MM.1S (cell line): ENCODE results near the gene TDRD3.

Experiments used
- DNase-seq: peaks from one replicate; pipeline ENCODE4 v3.0.0-alpha.2; 2015
- H2AFZ ChIP-seq: fragments of 300-600 bp; sonication (generic); 2 replicates; pipeline ENCODE4 v1.6.0; 2016; ENCODE audit warnings: antibody characterized with exemption, low read length
- H3F3A ChIP-seq: fragments of 300-600 bp; sonication (generic); 2 replicates; pipeline ENCODE4 v1.6.1; 2016; ENCODE audit warnings: mild to moderate bottlenecking, antibody characterized with exemption, low read length, moderate library complexity, mixed read lengths; ENCODE audit not compliant: insufficient read depth
- H3K27ac ChIP-seq: fragments of 300-600 bp; sonication (generic); 2 replicates; pipeline ENCODE4 v1.5.1; 2016; ENCODE audit warnings: mild to moderate bottlenecking, low read length
- H3K27me3 ChIP-seq: fragments of 300-600 bp; sonication (generic); replicated peaks from 2 replicates; pipeline ENCODE4 v1.6.0; 2016; ENCODE audit warnings: low read length; ENCODE audit not compliant: insufficient read depth
- H3K36me3 ChIP-seq: fragments of 300-600 bp; sonication (generic); replicated peaks from 2 replicates; pipeline ENCODE4 v1.6.1; 2016; ENCODE audit warnings: mild to moderate bottlenecking, low read length, mixed read lengths; ENCODE audit not compliant: insufficient read depth
- H3K4me1 ChIP-seq: fragments of 300-600 bp; sonication (generic); 2 replicates; pipeline ENCODE4 v1.6.1; 2016; ENCODE audit warnings: low read length, mixed read lengths
- H3K4me2 ChIP-seq: fragments of 300-600 bp; sonication (generic); 2 replicates; pipeline ENCODE4 v1.6.0; 2016; ENCODE audit warnings: low read depth, low read length
- H3K4me3 ChIP-seq: fragments of 300-600 bp; sonication (generic); 2 replicates; pipeline ENCODE4 v1.5.1; 2016; ENCODE audit warnings: low read length, mixed read lengths
- H3K79me2 ChIP-seq: fragments of 300-600 bp; sonication (generic); 2 replicates; pipeline ENCODE4 v1.6.1; 2016; ENCODE audit warnings: mixed run types, low read length, mixed read lengths
- H3K9ac ChIP-seq: fragments of 300-600 bp; sonication (generic); 2 replicates; pipeline ENCODE4 v1.6.1; 2016; ENCODE audit warnings: low read length, mixed read lengths
- H3K9me2 ChIP-seq: fragments of 300-600 bp; sonication (generic); replicated peaks from 2 replicates; pipeline ENCODE4 v1.6.1; 2016; ENCODE audit warnings: mild to moderate bottlenecking, low read length, mixed read lengths; ENCODE audit not compliant: insufficient read depth
- H3K9me3 ChIP-seq: fragments of 300-600 bp; sonication (generic); replicated peaks from 2 replicates; pipeline ENCODE4 v1.6.1; 2016; ENCODE audit warnings: mild to moderate bottlenecking, low read length, mixed read lengths; ENCODE audit not compliant: insufficient read depth
- H4K20me1 ChIP-seq: fragments of 300-600 bp; sonication (generic); 2 replicates; pipeline ENCODE4 v1.6.1; 2016; ENCODE audit warnings: mild to moderate bottlenecking, low read length, moderate library complexity, mixed read lengths; ENCODE audit not compliant: insufficient read depth
- CTCF ChIP-seq: fragments of 300-600 bp; sonication (generic); IDR thresholded peaks from 2 replicates; pipeline ENCODE4 v1.5.1; 2016; ENCODE audit warnings: antibody characterized with exemption, low read length, mixed read lengths
- EZH2 ChIP-seq: fragments of 300-600 bp; sonication (generic); optimal IDR thresholded peaks from 2 replicates; pipeline ENCODE3; 2017; ENCODE audit warnings: low read depth, mild to moderate bottlenecking, antibody characterized with exemption, low read length, mixed read lengths
- EZH2phosphoT487 ChIP-seq: fragments of 300-600 bp; sonication (generic); IDR thresholded peaks from 2 replicates; pipeline ENCODE4 v1.6.1; 2018; ENCODE audit warnings: antibody characterized with exemption, low read length

TDRD3 gene

DNA sequence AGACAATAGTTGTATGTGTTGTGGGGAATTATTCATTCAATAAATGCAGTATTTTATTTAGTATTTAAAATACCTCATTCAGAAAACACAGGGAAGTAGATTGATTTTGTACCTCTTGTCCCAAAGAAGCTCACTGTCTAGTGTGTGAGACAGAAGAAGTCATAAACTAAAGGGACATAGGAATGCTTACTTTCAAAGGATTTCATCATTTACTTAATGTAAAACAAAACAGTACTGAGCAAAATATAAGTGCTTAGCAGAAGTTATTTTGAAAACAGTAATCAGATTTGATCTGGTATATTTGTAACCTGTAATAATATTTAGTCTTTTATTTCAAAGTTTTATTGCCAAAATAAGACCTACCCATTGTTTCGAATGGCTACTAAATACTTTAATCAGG is 117.9 kb downstream of the TDRD3 start:
- no peak overlapping the region for H3K9ac ChIP-seq
- H3K27ac ChIP-seq: no peak overlapping the region
- H2AFZ ChIP-seq: no peak overlapping the region
- no peak for TF ChIP-seq EZH2phosphoT487
- no peak for TF ChIP-seq CTCF
- TF ChIP-seq EZH2: no peak
- no peaks in the 10 kb centered on the region for H3K27me3 ChIP-seq
- no peak overlapping the region for H3K4me3 ChIP-seq
- H3K9me2 ChIP-seq: no peaks in the 10 kb centered on the region
- no peaks in the 10 kb centered on the region for H3K36me3 ChIP-seq
- H3F3A ChIP-seq: no peaks in the 10 kb centered on the region
- no peak for DNase-seq
- H3K9me3 ChIP-seq: no peaks in the 10 kb centered on the region
- H3K4me2 ChIP-seq: no peak overlapping the region
- no peaks in the 10 kb centered on the region for H4K20me1 ChIP-seq
- no peaks in the 10 kb centered on the region for H3K79me2 ChIP-seq
- no peaks in the 10 kb centered on the region for H3K4me1 ChIP-seq

DNA sequence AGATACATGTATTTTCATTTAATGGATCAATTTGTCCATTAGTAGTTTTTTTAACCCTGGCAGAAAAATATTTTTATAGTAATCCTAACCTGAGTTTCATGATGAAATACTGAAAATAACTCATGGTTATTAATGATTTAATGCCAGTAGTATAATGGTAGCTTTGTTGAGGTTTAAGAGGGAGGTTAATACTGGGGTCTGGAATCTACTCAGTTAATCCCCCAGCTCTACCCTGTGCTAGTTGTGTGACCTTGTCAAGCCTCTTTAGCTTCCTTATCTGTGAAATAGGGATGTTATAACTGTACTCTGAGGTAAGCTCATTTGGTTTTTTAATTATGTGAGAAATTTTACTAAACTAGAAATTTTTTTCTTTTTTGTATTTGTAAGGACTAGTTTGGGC is 122.5 kb downstream of the TDRD3 start:
- TF ChIP-seq EZH2 (no peak), EZH2phosphoT487 (no peak)

GRCh38 chr13:60520902-60521569 is 124.0 kb downstream of the TDRD3 start:
- Histone ChIP-seq H3K4me1 (no peaks in the 10 kb centered on the region), H2AFZ (no peak overlapping the region), H3K4me2 (no peak overlapping the region), H3F3A (no peaks in the 10 kb centered on the region), H4K20me1 (no peaks in the 10 kb centered on the region), H3K4me3 (no peak overlapping the region), H3K9ac (no peak overlapping the region), H3K27me3 (no peaks in the 10 kb centered on the region), H3K79me2 (no peaks in the 10 kb centered on the region), H3K27ac (no peak overlapping the region), H3K36me3 (no peaks in the 10 kb centered on the region), H3K9me3 (no peaks in the 10 kb centered on the region), H3K9me2 (no peaks in the 10 kb centered on the region)
- TF ChIP-seq CTCF: no peak
- TF ChIP-seq EZH2phosphoT487: no peak
- no peak for TF ChIP-seq EZH2
- no peak for DNase-seq

More for the DNA sequence above, 122.5 kb downstream of the TDRD3 start:
- Histone ChIP-seq H3K4me1 (no peaks in the 10 kb centered on the region), H3F3A (no peaks in the 10 kb centered on the region), H3K36me3 (no peaks in the 10 kb centered on the region), H3K79me2 (no peaks in the 10 kb centered on the region), H3K27ac (no peak overlapping the region), H3K27me3 (no peaks in the 10 kb centered on the region), H3K9ac (no peak overlapping the region), H3K4me2 (no peak overlapping the region), H3K9me2 (no peaks in the 10 kb centered on the region), H3K9me3 (no peaks in the 10 kb centered on the region), H2AFZ (no peak overlapping the region), H3K4me3 (no peak overlapping the region), H4K20me1 (no peaks in the 10 kb centered on the region)
- no peak for DNase-seq

DNA sequence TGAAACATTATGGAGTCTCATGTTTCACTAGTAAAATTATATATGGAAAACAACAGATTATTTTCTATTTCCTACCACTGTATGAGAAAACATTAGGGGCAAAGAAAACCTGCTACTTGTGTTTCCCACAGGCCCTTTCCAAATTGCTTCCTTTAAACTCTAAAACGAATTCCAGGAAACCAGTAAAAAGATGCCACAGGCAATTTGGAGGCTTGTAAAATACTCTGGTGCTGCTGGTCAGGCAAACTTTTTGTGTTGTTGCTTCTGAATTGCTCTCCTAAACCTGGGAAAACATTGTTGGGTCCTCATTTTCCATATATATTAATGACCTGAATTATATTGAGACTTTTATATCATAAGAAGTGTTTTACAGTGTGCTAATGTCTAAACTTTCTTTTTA is 141.5 kb downstream of the TDRD3 start:
- Histone ChIP-seq H3K9ac (no peak overlapping the region), H3K36me3 (no peaks in the 10 kb centered on the region), H3K79me2 (no peaks in the 10 kb centered on the region), H3K9me2 (no peaks in the 10 kb centered on the region), H3K4me3 (no peak overlapping the region), H3K9me3 (no peaks in the 10 kb centered on the region), H3K27ac (no peak overlapping the region), H3K27me3 (no peaks in the 10 kb centered on the region), H4K20me1 (no peaks in the 10 kb centered on the region), H2AFZ (no peak overlapping the region), H3F3A (no peaks in the 10 kb centered on the region), H3K4me1 (no peaks in the 10 kb centered on the region), H3K4me2 (no peak overlapping the region)
- TF ChIP-seq EZH2 (no peak), EZH2phosphoT487 (no peak), CTCF (no peak)
- no peak for DNase-seq
